ENCODE measurements around the gene EHD2. TPM values are rescaled to one million over a fixed set of nuclear protein-coding genes. Genes with fewer than 3 reads are reported as not detected.

The EHD2 gene
- total RNA-seq, 1 experiment from 2014 or later, result 2.9 TPM

DNA sequence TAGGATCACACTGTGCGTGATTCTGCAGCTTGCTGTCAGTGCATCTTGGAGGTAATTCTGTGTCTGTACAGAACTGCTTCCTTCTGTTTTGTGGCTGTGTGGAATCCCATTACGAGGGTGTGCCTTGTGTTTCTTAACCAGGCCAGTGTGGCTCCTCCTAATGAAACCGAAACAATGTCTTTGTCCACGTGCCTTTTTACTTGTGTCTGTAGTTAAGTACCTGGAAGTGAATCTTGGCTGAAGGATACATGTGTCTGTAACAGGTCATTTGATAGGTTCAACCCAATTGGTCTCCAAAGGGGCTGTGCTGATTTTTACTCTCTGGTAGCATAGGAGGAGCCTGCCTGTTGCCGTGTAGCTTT, 45.2 kb downstream of the EHD2 start:
- H3K36me3 ChIP-seq (ENCODE audit: insufficient read depth, low read length, poor library complexity, severe bottlenecking), result peaks cover 41% of the 10 kb centered on the region
- no peak for DNase-seq (ENCODE audit: low spot score)
- intact Hi-C loops (cut with micrococcal nuclease; ENCODE audit: unreplicated experiment), result no loop called here
- no peak overlapping the region for H3K27ac ChIP-seq (ENCODE audit: low read depth, low read length, poor library complexity, severe bottlenecking)
- CTCF ChIA-PET, result no interaction called here
- no TSS peak for BruUV-seq (replicated peaks)
- no peaks in the 10 kb centered on the region for H3K27me3 ChIP-seq (replicated peaks; ENCODE audit: insufficient read depth, low read depth, low read length, poor library complexity)
- POLR2A ChIA-PET (ENCODE audit: low non-redundant PET), result no interaction called here
- no peaks in the 10 kb centered on the region for H3K9me3 ChIP-seq (ENCODE audit: low read depth, low read length, poor library complexity, severe bottlenecking)
- TF ChIP-seq EZH2 (IDR thresholded peaks at IDR 0.05; ENCODE audit: borderline replicate concordance, low read depth, low read length, poor library complexity, severe bottlenecking), result no peak
- TF ChIP-seq, protein P1, sequence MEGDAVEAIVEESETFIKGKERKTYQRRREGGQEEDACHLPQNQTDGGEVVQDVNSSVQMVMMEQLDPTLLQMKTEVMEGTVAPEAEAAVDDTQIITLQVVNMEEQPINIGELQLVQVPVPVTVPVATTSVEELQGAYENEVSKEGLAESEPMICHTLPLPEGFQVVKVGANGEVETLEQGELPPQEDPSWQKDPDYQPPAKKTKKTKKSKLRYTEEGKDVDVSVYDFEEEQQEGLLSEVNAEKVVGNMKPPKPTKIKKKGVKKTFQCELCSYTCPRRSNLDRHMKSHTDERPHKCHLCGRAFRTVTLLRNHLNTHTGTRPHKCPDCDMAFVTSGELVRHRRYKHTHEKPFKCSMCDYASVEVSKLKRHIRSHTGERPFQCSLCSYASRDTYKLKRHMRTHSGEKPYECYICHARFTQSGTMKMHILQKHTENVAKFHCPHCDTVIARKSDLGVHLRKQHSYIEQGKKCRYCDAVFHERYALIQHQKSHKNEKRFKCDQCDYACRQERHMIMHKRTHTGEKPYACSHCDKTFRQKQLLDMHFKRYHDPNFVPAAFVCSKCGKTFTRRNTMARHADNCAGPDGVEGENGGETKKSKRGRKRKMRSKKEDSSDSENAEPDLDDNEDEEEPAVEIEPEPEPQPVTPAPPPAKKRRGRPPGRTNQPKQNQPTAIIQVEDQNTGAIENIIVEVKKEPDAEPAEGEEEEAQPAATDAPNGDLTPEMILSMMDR (conservative IDR thresholded peaks at IDR 0.05; ENCODE audit: low read depth, low read length), result no peak
- no peak overlapping the region for H3K4me3 ChIP-seq (ENCODE audit: low read depth, low read length, poor library complexity, severe bottlenecking)
- H3K4me1 ChIP-seq (ENCODE audit: insufficient read depth, low read length, poor library complexity, severe bottlenecking), result no peaks in the 10 kb centered on the region

GRCh38 chr19:47760632-47760999, 47.4 kb downstream of the EHD2 start:
- ChIA-PET CTCF (no interaction called here), POLR2A (ENCODE audit: low non-redundant PET) (no interaction called here)
- DNase-seq (ENCODE audit: low spot score), result no peak
- BruUV-seq (replicated peaks), result no TSS peak
- Histone ChIP-seq H3K27me3 (replicated peaks; ENCODE audit: insufficient read depth, low read depth, low read length, poor library complexity) (no peaks in the 10 kb centered on the region), H3K9me3 (ENCODE audit: low read depth, low read length, poor library complexity, severe bottlenecking) (no peaks in the 10 kb centered on the region), H3K36me3 (ENCODE audit: insufficient read depth, low read length, poor library complexity, severe bottlenecking) (peaks cover 24% of the 10 kb centered on the region), H3K4me3 (ENCODE audit: low read depth, low read length, poor library complexity, severe bottlenecking) (no peak overlapping the region), H3K4me1 (ENCODE audit: insufficient read depth, low read length, poor library complexity, severe bottlenecking) (no peaks in the 10 kb centered on the region), H3K27ac (ENCODE audit: low read depth, low read length, poor library complexity, severe bottlenecking) (no peak overlapping the region)
- intact Hi-C loops (cut with micrococcal nuclease; ENCODE audit: unreplicated experiment), result no loop called here
- TF ChIP-seq, protein P1 (conservative IDR thresholded peaks at IDR 0.05; ENCODE audit: low read depth, low read length), result no peak

DNA sequence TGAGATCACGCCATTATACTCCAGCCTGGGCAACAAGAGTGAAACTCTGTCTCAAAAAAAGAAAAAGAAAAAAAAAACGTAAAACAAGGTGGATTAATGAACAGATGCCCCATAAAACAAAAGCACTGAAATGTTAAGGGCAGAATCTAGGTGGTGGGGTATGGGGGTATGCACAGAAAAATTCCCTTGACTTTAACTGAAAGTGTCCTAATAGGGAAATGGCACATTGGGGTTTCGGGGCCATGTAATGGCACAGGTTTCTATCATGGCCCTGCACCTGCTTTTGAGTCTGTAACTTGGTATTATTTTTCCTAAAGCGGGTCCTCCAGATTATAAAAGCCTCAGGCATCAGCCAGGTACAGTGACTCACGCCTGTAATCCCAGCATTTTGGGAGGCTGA, 48.3 kb downstream of the EHD2 start:
- intact Hi-C loops (cut with micrococcal nuclease; ENCODE audit: unreplicated experiment), result no loop called here
- no peaks in the 10 kb centered on the region for H3K9me3 ChIP-seq (ENCODE audit: low read depth, low read length, poor library complexity, severe bottlenecking)
- POLR2A ChIA-PET (ENCODE audit: low non-redundant PET), result no interaction called here
- peaks cover 15% of the 10 kb centered on the region for H3K36me3 ChIP-seq (ENCODE audit: insufficient read depth, low read length, poor library complexity, severe bottlenecking)
- no peak overlapping the region for H3K4me3 ChIP-seq (ENCODE audit: low read depth, low read length, poor library complexity, severe bottlenecking)
- CTCF ChIA-PET, result interaction anchor here (0.7 kb wide), 1 partner anchor 252 kb away, joined by 4 read pairs; no protein-coding TSS in a partner anchor
- H3K27ac ChIP-seq (ENCODE audit: low read depth, low read length, poor library complexity, severe bottlenecking), result no peak overlapping the region
- no TSS peak for BruUV-seq (replicated peaks)
- no peaks in the 10 kb centered on the region for H3K27me3 ChIP-seq (replicated peaks; ENCODE audit: insufficient read depth, low read depth, low read length, poor library complexity)
- TF ChIP-seq, protein P1 (conservative IDR thresholded peaks at IDR 0.05; ENCODE audit: low read depth, low read length), result no peak
- TF ChIP-seq EZH2 (IDR thresholded peaks at IDR 0.05; ENCODE audit: borderline replicate concordance, low read depth, low read length, poor library complexity, severe bottlenecking), result no peak
- no peak for DNase-seq (ENCODE audit: low spot score)
- H3K4me1 ChIP-seq (ENCODE audit: insufficient read depth, low read length, poor library complexity, severe bottlenecking), result no peaks in the 10 kb centered on the region

Measured in A673 (cell line).